HCT116 (cell line): ENCODE results near the gene APBB3. TPM values are rescaled to one million over a fixed set of nuclear protein-coding genes. Genes with fewer than 3 reads are reported as not detected.

Experiments used
- ATAC-seq: fragments of 200-7000 bp; cut with Tn5 transposase; 2 replicates; pipeline ENCODE4 v1.9.1; 2020; ENCODE audit warnings: mild to moderate bottlenecking, moderate library complexity
- BruUV-seq: library from RNA; stranded (reverse); fragments of 400-500 nt; replicated peaks from 2 replicates; lab custom pipeline; 2021; lab: Mats Ljungman, UMichigan
- CTCF ChIA-PET: fragments of 300-600 bp; sonication (Branson Sonifier 250); formaldehyde crosslinking; loops from one replicate; lab custom pipeline; 2021; ENCODE audit warnings: antibody characterized with exemption; lab: Charles Lee
- POLR2A ChIA-PET: fragments of 300-600, 350-600 bp; sonication (Branson Sonifier 250); formaldehyde crosslinking; loops from one replicate; lab custom pipeline; 2021; ENCODE audit warnings: antibody characterized with exemption; lab: Charles Lee
- RAD21 ChIA-PET, 2 experiments: fragments of 300-600 bp; sonication (Branson Sonifier 250); formaldehyde crosslinking; loops; one replicate each; lab custom pipeline; 2023; ENCODE audit warnings: low total read pairs in 2 of 2; ENCODE audit not compliant: uncharacterized antibody in 2 of 2, unreplicated experiment in 2 of 2, low non-redundant PET in 1 of 2; lab: Charles Lee
- DNase-seq: peaks from one replicate; pipeline ENCODE4 v3.0.0-alpha.2; 2010; ENCODE audit warnings: low read depth, low spot score
- H2AFZ ChIP-seq: fragments of 200-600 bp; shearing (Covaris generic), sonication (generic); 2 replicates; pipeline ENCODE4 v1.6.1; 2017; ENCODE audit warnings: low read depth, mixed run types, mixed read lengths, antibody characterized with exemption, low read length; ENCODE audit not compliant: poor library complexity, severe bottlenecking
- H3K27ac ChIP-seq: 2 replicates; pipeline ENCODE4 v1.5.1; 2012; ENCODE audit warnings: low read depth, low read length
- H3K27me3 ChIP-seq: fragments of 200-600 bp; sonication (generic); 2 replicates; pipeline ENCODE4 v1.6.1; 2016; ENCODE audit warnings: mixed run types, low read length, mixed read lengths; ENCODE audit not compliant: insufficient read depth
- H3K36me3 ChIP-seq, 2 experiments: fragments of 200-500 bp in 1 of 2; fragments of 200-600 bp in 1 of 2; sonication (Bioruptor generic) in 1 of 2; sonication (generic) in 1 of 2; 2 replicates each; pipeline versions ENCODE4 v1.5.1 to v1.6.1; 2014 to 2016; ENCODE audit warnings: low read length in 2 of 2, inconsistent platforms in 1 of 2, mixed read lengths in 1 of 2, mixed run types in 1 of 2; ENCODE audit not compliant: insufficient read depth in 2 of 2, control insufficient read depth in 1 of 2
- H3K4me1 ChIP-seq, 2 experiments: fragments of 200-600 bp in 1 of 2; sonication (generic) in 1 of 2; 2 replicates each; pipeline versions ENCODE4 v1.5.1 to v1.6.1; 2012 to 2017; ENCODE audit warnings: low read length in 2 of 2, inconsistent platforms in 1 of 2, mild to moderate bottlenecking in 1 of 2, mixed read lengths in 1 of 2, mixed run types in 1 of 2, moderate library complexity in 1 of 2; ENCODE audit not compliant: insufficient read depth in 2 of 2, control insufficient read depth in 1 of 2
- H3K4me2 ChIP-seq: fragments of 200-600 bp; sonication (generic); 2 replicates; pipeline ENCODE4 v1.6.1; 2017; ENCODE audit warnings: mixed run types, low read length, mixed read lengths
- H3K4me3 ChIP-seq, 2 experiments: fragments of 200-600 bp in 1 of 2; sonication (generic) in 1 of 2; replicated peaks in 1 of 2; 2 replicates each; pipeline ENCODE4 v1.5.1; 2011 to 2016; ENCODE audit warnings: low read length in 2 of 2, control low read depth in 1 of 2, low read depth in 1 of 2, mild to moderate bottlenecking in 1 of 2, mixed read lengths in 1 of 2, mixed run types in 1 of 2
- H3K79me2 ChIP-seq: fragments of 200-600 bp; sonication (generic); 2 replicates; pipeline ENCODE4 v1.6.1; 2017; ENCODE audit warnings: mild to moderate bottlenecking, mixed run types, low read length, moderate library complexity, mixed read lengths; ENCODE audit not compliant: insufficient read depth
- H3K9ac ChIP-seq: fragments of 200-600 bp; sonication (generic); 2 replicates; pipeline ENCODE4 v1.6.1; 2016; ENCODE audit warnings: low read length, mixed read lengths
- H3K9me2 ChIP-seq: fragments of 200-600 bp; sonication (generic), shearing (Covaris generic); 2 replicates; pipeline ENCODE4 v1.6.1; 2017; ENCODE audit warnings: mixed run types, mild to moderate bottlenecking, moderate library complexity; ENCODE audit not compliant: insufficient read depth
- H3K9me3 ChIP-seq, 2 experiments: fragments of 200-500 bp in 1 of 2; fragments of 200-600 bp in 1 of 2; sonication (Bioruptor generic) in 1 of 2; sonication (generic) in 1 of 2; 2 replicates each; pipeline ENCODE4 v1.6.1; 2014 to 2017; ENCODE audit warnings: low read length in 2 of 2, mixed read lengths in 2 of 2, inconsistent platforms in 1 of 2, low read depth in 1 of 2, mild to moderate bottlenecking in 1 of 2, mixed run types in 1 of 2, moderate library complexity in 1 of 2; ENCODE audit not compliant: control insufficient read depth in 1 of 2, insufficient read depth in 1 of 2
- H4K20me1 ChIP-seq: fragments of 200-600 bp; sonication (generic), shearing (Covaris generic); 2 replicates; pipeline ENCODE4 v1.6.1; 2017; ENCODE audit warnings: mixed run types, mild to moderate bottlenecking, moderate library complexity; ENCODE audit not compliant: insufficient read depth
- EGR1 ChIP-seq: IDR thresholded peaks from 2 replicates; pipeline ENCODE4 v1.6.1; 2012; ENCODE audit warnings: low read depth
- ELF1 ChIP-seq: IDR thresholded peaks from 2 replicates; pipeline ENCODE4 v1.6.1; 2012; ENCODE audit warnings: low read depth, borderline replicate concordance
- EZH2 ChIP-seq: fragments of 200-600 bp; sonication (generic); IDR thresholded peaks from 2 replicates; pipeline ENCODE4 v1.6.1; 2017; ENCODE audit warnings: antibody characterized with exemption, mixed run types
- EZH2phosphoT487 ChIP-seq: fragments of 200-600 bp; IDR thresholded peaks from 2 replicates; pipeline ENCODE4 v1.6.1; 2018; ENCODE audit warnings: antibody characterized with exemption, borderline replicate concordance
- FOSL1 ChIP-seq: IDR thresholded peaks from 2 replicates; pipeline ENCODE4 v1.6.1; 2012; ENCODE audit warnings: low read depth
- JUND ChIP-seq: IDR thresholded peaks from 2 replicates; pipeline ENCODE4 v1.6.1; 2012
- POLR2A ChIP-seq: IDR thresholded peaks from 2 replicates; pipeline ENCODE4 v1.7.0; 2011; ENCODE audit warnings: borderline replicate concordance; ENCODE audit not compliant: insufficient read depth, insufficient read length; ENCODE audit errors: extremely low read depth
- POLR2AphosphoS5 ChIP-seq: IDR thresholded peaks from 2 replicates; pipeline ENCODE4 v1.6.1; 2011; ENCODE audit warnings: mild to moderate bottlenecking, low read depth, low read length, moderate library complexity
- SP1 ChIP-seq: IDR thresholded peaks from 2 replicates; pipeline ENCODE4 v1.6.1; 2012; ENCODE audit warnings: low read depth
- SRF ChIP-seq: IDR thresholded peaks from 2 replicates; pipeline ENCODE4 v1.6.1; 2012; ENCODE audit warnings: low read depth
- YY1 ChIP-seq: IDR thresholded peaks from 2 replicates; pipeline ENCODE4 v1.6.1; 2011; ENCODE audit warnings: low read length, low read depth, moderate library complexity, mild to moderate bottlenecking; ENCODE audit not compliant: insufficient replicate concordance; ENCODE audit errors: extremely low read depth
- ZFX ChIP-seq: fragments of 450-650 bp; IDR thresholded peaks from 2 replicates; pipeline ENCODE4 v1.6.1; 2017
- ZNF274 ChIP-seq: fragments of 200-500 bp; sonication (Bioruptor generic); IDR thresholded peaks from 2 replicates; pipeline ENCODE4 v1.6.1; 2014; ENCODE audit warnings: mild to moderate bottlenecking, low read depth, low read length, inconsistent platforms
- intact Hi-C: fragments of 100-400 bp; cut with micrococcal nuclease; formaldehyde crosslinking; loops from 2 replicates; pipeline ENCODE4 v1.10.0; 2022
- total RNA-seq: library from RNA; stranded (reverse); gene quantifications from one replicate; pipeline ENCODE4 v1.2.1, GENCODE V29; 2021; ENCODE audit not compliant: unreplicated experiment
- TF ChIP-seq, protein P1 (sequence below), 3 experiments: fragments of 200-600 bp in 1 of 3; sonication (generic) in 1 of 3; IDR thresholded peaks in 2 of 3; conservative IDR thresholded peaks in 1 of 3; 2 replicates each; pipeline ENCODE4 v1.5.1; 2012 to 2017; ENCODE audit warnings: low read depth in 2 of 3, low read length in 2 of 3, antibody characterized with exemption in 1 of 3, borderline replicate concordance in 1 of 3, control low read depth in 1 of 3, mild to moderate bottlenecking in 1 of 3, mixed read lengths in 1 of 3, mixed run types in 1 of 3, moderate library complexity in 1 of 3; ENCODE audit not compliant: insufficient read depth in 1 of 3
- TF ChIP-seq, protein P2 (sequence below): IDR thresholded peaks from 2 replicates; pipeline ENCODE4 v1.6.1; 2012
- TF ChIP-seq, protein P3 (sequence below): IDR thresholded peaks from 2 replicates; pipeline ENCODE4 v1.6.1; 2011; ENCODE audit warnings: mild to moderate bottlenecking, low read length, moderate library complexity; ENCODE audit not compliant: insufficient replicate concordance; ENCODE audit errors: extremely low read depth
- TF ChIP-seq, protein P4 (sequence below): IDR thresholded peaks from 2 replicates; pipeline ENCODE4 v1.6.1; 2012; ENCODE audit warnings: low read depth

Gene APBB3
- total RNA-seq, 1 experiment from 2014 or later = 28.4 TPM

DNA sequence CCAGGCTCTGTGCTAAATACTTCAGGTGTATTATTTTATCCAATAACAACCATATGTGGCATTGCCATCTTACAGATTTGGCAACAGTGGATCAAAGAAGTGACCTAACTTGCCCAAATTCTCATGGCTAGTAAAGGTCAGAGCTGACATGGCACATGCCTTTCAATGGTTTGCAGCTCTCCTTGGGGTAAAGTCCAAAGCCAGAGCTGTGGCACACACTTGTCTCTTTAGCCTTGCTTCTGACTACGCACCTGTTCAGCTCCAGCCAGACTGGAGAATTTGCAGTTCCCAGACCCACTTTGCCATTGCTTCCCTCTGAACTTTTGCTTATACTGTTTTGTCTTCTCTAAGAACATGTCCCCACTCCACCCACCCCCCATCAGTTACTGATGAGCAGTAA, 6.1 kb upstream of the APBB3 start:
- no peak overlapping the region for H3K27ac ChIP-seq
- H3K27me3 ChIP-seq = no peaks in the 10 kb centered on the region
- H3K36me3 ChIP-seq = peaks cover 0 to 15% of the 10 kb centered on the region in 2 experiments; a peak in 3 of 4 replicates
- TF ChIP-seq ELF1 (no peak), YY1 (no peak), ZNF274 (no peak), POLR2AphosphoS5 (no peak), SRF (no peak), ZFX (no peak), EGR1 (no peak), FOSL1 (no peak), EZH2 (no peak), POLR2A (no peak), EZH2phosphoT487 (no peak), JUND (no peak), SP1 (no peak)
- TF ChIP-seq, protein P1, sequence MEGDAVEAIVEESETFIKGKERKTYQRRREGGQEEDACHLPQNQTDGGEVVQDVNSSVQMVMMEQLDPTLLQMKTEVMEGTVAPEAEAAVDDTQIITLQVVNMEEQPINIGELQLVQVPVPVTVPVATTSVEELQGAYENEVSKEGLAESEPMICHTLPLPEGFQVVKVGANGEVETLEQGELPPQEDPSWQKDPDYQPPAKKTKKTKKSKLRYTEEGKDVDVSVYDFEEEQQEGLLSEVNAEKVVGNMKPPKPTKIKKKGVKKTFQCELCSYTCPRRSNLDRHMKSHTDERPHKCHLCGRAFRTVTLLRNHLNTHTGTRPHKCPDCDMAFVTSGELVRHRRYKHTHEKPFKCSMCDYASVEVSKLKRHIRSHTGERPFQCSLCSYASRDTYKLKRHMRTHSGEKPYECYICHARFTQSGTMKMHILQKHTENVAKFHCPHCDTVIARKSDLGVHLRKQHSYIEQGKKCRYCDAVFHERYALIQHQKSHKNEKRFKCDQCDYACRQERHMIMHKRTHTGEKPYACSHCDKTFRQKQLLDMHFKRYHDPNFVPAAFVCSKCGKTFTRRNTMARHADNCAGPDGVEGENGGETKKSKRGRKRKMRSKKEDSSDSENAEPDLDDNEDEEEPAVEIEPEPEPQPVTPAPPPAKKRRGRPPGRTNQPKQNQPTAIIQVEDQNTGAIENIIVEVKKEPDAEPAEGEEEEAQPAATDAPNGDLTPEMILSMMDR (IDR thresholded peaks at IDR 0.05 in 2 of 3, conservative IDR thresholded peaks at IDR 0.05 in 1 of 3; ENCODE audit: borderline replicate concordance in 1 of 3, insufficient read depth in 1 of 3, low read depth in 2 of 3, low read length in 2 of 3) = no peak
- TF ChIP-seq, protein P2, sequence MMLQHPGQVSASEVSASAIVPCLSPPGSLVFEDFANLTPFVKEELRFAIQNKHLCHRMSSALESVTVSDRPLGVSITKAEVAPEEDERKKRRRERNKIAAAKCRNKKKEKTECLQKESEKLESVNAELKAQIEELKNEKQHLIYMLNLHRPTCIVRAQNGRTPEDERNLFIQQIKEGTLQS = no peak
- TF ChIP-seq, protein P3, sequence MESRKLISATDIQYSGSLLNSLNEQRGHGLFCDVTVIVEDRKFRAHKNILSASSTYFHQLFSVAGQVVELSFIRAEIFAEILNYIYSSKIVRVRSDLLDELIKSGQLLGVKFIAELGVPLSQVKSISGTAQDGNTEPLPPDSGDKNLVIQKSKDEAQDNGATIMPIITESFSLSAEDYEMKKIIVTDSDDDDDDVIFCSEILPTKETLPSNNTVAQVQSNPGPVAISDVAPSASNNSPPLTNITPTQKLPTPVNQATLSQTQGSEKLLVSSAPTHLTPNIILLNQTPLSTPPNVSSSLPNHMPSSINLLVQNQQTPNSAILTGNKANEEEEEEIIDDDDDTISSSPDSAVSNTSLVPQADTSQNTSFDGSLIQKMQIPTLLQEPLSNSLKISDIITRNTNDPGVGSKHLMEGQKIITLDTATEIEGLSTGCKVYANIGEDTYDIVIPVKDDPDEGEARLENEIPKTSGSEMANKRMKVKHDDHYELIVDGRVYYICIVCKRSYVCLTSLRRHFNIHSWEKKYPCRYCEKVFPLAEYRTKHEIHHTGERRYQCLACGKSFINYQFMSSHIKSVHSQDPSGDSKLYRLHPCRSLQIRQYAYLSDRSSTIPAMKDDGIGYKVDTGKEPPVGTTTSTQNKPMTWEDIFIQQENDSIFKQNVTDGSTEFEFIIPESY = no peak
- TF ChIP-seq, protein P4, sequence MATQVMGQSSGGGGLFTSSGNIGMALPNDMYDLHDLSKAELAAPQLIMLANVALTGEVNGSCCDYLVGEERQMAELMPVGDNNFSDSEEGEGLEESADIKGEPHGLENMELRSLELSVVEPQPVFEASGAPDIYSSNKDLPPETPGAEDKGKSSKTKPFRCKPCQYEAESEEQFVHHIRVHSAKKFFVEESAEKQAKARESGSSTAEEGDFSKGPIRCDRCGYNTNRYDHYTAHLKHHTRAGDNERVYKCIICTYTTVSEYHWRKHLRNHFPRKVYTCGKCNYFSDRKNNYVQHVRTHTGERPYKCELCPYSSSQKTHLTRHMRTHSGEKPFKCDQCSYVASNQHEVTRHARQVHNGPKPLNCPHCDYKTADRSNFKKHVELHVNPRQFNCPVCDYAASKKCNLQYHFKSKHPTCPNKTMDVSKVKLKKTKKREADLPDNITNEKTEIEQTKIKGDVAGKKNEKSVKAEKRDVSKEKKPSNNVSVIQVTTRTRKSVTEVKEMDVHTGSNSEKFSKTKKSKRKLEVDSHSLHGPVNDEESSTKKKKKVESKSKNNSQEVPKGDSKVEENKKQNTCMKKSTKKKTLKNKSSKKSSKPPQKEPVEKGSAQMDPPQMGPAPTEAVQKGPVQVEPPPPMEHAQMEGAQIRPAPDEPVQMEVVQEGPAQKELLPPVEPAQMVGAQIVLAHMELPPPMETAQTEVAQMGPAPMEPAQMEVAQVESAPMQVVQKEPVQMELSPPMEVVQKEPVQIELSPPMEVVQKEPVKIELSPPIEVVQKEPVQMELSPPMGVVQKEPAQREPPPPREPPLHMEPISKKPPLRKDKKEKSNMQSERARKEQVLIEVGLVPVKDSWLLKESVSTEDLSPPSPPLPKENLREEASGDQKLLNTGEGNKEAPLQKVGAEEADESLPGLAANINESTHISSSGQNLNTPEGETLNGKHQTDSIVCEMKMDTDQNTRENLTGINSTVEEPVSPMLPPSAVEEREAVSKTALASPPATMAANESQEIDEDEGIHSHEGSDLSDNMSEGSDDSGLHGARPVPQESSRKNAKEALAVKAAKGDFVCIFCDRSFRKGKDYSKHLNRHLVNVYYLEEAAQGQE = no peak
- no peaks in the 10 kb centered on the region for H3K9me2 ChIP-seq
- H3K9me3 ChIP-seq = no peaks in the 10 kb centered on the region
- RAD21 ChIA-PET = no interaction called here
- no peak overlapping the region for H2AFZ ChIP-seq
- H4K20me1 ChIP-seq = no peaks in the 10 kb centered on the region
- H3K4me3 ChIP-seq = no peak overlapping the region
- intact Hi-C loops = no loop called here
- no TSS peak for BruUV-seq
- H3K79me2 ChIP-seq = peaks cover 19% of the 10 kb centered on the region
- CTCF ChIA-PET = no interaction called here
- H3K4me1 ChIP-seq = peaks cover 7% of the 10 kb centered on the region in 2 experiments; a peak in 3 of 4 replicates
- no peak overlapping the region for H3K4me2 ChIP-seq
- ATAC-seq (no peak), DNase-seq (no peak)
- POLR2A ChIA-PET = no interaction called here
- H3K9ac ChIP-seq = no peak overlapping the region
